Measurements from ENCODE around the gene LPCAT3. TPM values are rescaled to one million over a fixed set of nuclear protein-coding genes. Genes with fewer than 3 reads are reported as not detected.
"Not testable (repeated sequence)": the region's sequence is repeated elsewhere in the genome, so short reads cannot be mapped to it uniquely, and the experiment has no call there.

LPCAT3 gene
- total RNA-seq, 1 experiment from 2014 or later: 54.3 TPM

- ChIA-PET CTCF (no interaction called here), POLR2A (no interaction called here)
- in situ Hi-C loops (cut with HindIII; ENCODE audit: low pct_unique_long_range_greater_than_20kb, low sequenced_read_pairs) (no loop called here), intact Hi-C loops (cut with micrococcal nuclease; ENCODE audit: unreplicated experiment) (no loop called here)
- Histone ChIP-seq H3K27me3 (ENCODE audit: control insufficient read depth, insufficient read depth, low read length) (peaks cover 8% of the 10 kb centered on the region), H3K4me1 (ENCODE audit: control insufficient read depth, insufficient read depth, low read length) (no peaks in the 10 kb centered on the region), H3K9me3 (ENCODE audit: control insufficient read depth, insufficient read depth, low read depth, low read length) (no peaks in the 10 kb centered on the region), H3K4me3 (ENCODE audit: low read depth in 2 of 2, low read length in 2 of 2) (no peak overlapping the region), H3K27ac (ENCODE audit: low read length) (no peak overlapping the region), H3K36me3 (ENCODE audit: control insufficient read depth, insufficient read depth, low read length) (no peaks in the 10 kb centered on the region)
- no TSS peak for BruUV-seq (replicated peaks)
- TF ChIP-seq TCF7L2 (IDR thresholded peaks at IDR 0.05; ENCODE audit: low read depth, low read length) (no peak), SIN3A (IDR thresholded peaks at IDR 0.05; ENCODE audit: borderline replicate concordance, insufficient read depth, low read depth, low read length) (no peak), POLR2AphosphoS5 (IDR thresholded peaks at IDR 0.05; ENCODE audit: low read depth, low read length) (no peak), REST (IDR thresholded peaks at IDR 0.05; ENCODE audit: insufficient read depth in 1 of 2, low read depth in 2 of 2, low read length in 1 of 2) (no peak)
- TF ChIP-seq, protein P1, sequence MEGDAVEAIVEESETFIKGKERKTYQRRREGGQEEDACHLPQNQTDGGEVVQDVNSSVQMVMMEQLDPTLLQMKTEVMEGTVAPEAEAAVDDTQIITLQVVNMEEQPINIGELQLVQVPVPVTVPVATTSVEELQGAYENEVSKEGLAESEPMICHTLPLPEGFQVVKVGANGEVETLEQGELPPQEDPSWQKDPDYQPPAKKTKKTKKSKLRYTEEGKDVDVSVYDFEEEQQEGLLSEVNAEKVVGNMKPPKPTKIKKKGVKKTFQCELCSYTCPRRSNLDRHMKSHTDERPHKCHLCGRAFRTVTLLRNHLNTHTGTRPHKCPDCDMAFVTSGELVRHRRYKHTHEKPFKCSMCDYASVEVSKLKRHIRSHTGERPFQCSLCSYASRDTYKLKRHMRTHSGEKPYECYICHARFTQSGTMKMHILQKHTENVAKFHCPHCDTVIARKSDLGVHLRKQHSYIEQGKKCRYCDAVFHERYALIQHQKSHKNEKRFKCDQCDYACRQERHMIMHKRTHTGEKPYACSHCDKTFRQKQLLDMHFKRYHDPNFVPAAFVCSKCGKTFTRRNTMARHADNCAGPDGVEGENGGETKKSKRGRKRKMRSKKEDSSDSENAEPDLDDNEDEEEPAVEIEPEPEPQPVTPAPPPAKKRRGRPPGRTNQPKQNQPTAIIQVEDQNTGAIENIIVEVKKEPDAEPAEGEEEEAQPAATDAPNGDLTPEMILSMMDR (IDR thresholded peaks at IDR 0.05): no peak
- ATAC-seq (no peak), DNase-seq (ENCODE audit: low read depth, low spot score) (no peak)
Measured at GRCh38 chr12:7054925-7055324, 36.6 kb upstream of the LPCAT3 start.

DNA sequence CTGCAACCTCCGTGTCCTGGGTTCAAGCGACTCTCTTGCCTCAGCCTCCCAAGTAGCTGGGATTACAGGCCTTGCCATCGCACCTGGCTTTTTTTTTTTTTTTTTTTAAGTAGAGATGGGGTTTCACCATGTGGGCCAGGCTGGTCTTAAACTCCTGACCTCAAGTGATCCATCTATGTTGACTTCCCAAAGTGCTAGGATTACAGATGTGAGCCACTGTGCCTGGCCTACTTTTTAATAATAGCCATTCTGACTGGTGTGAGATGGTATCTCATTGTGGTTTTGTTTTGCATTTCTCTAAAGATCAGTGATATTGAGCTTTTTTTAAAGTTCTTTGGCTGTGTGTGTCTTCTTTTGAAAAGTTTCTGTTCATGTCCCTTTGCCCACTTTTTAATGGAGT lies 31.7 kb upstream of the LPCAT3 start:
- intact Hi-C loops (cut with micrococcal nuclease; ENCODE audit: unreplicated experiment); H3K27ac ChIP-seq (ENCODE audit: low read length); H3K4me3 ChIP-seq (ENCODE audit: low read depth in 2 of 2, low read length in 2 of 2); H3K9me3 ChIP-seq (ENCODE audit: control insufficient read depth, insufficient read depth, low read depth, low read length); ATAC-seq; POLR2A ChIA-PET; DNase-seq (ENCODE audit: low read depth, low spot score); BruUV-seq (replicated peaks); in situ Hi-C loops (cut with HindIII; ENCODE audit: low pct_unique_long_range_greater_than_20kb, low sequenced_read_pairs); CTCF ChIA-PET; H3K36me3 ChIP-seq (ENCODE audit: control insufficient read depth, insufficient read depth, low read length); H3K27me3 ChIP-seq (ENCODE audit: control insufficient read depth, insufficient read depth, low read length); H3K4me1 ChIP-seq (ENCODE audit: control insufficient read depth, insufficient read depth, low read length): not testable (repeated sequence)

GRCh38 chr12:7049445-7049951 lies 31.2 kb upstream of the LPCAT3 start:
- H3K27me3 ChIP-seq (ENCODE audit: control insufficient read depth, insufficient read depth, low read length); POLR2A ChIA-PET; ATAC-seq; H3K36me3 ChIP-seq (ENCODE audit: control insufficient read depth, insufficient read depth, low read length); intact Hi-C loops (cut with micrococcal nuclease; ENCODE audit: unreplicated experiment); CTCF ChIA-PET; H3K9me3 ChIP-seq (ENCODE audit: control insufficient read depth, insufficient read depth, low read depth, low read length); in situ Hi-C loops (cut with HindIII; ENCODE audit: low pct_unique_long_range_greater_than_20kb, low sequenced_read_pairs); H3K27ac ChIP-seq (ENCODE audit: low read length); H3K4me1 ChIP-seq (ENCODE audit: control insufficient read depth, insufficient read depth, low read length); H3K4me3 ChIP-seq (ENCODE audit: low read depth in 2 of 2, low read length in 2 of 2); DNase-seq (ENCODE audit: low read depth, low spot score); BruUV-seq (replicated peaks): not testable (repeated sequence)

All from Panc1 (cell line).